ENCODE data around the gene DUSP15. TPM values are rescaled to one million over a fixed set of nuclear protein-coding genes. Genes with fewer than 3 reads are reported as not detected.

Gene DUSP15
- total and polyA plus RNA-seq, 4 donors = 1.6 to 4.7 (median 2.9) TPM

- Histone ChIP-seq H3K27me3 (ENCODE audit: control insufficient read depth in 3 of 3, insufficient read depth in 3 of 3, low read length in 2 of 3) (no peaks in the 10 kb centered on the region), H3K4me3 (no peak overlapping the region), H3K36me3 (ENCODE audit: control insufficient read depth in 4 of 4, insufficient read depth in 4 of 4, low read length in 4 of 4) (no peaks in the 10 kb centered on the region), H3K9me3 (ENCODE audit: control insufficient read depth in 4 of 4, insufficient read depth in 3 of 4, low read length in 3 of 4) (no peaks in the 10 kb centered on the region), H3K4me1 (ENCODE audit: control insufficient read depth in 5 of 5, insufficient read depth in 5 of 5, low read length in 5 of 5) (peaks cover 3 to 75% (median 20%) of the 10 kb centered on the region in 5 donors), H3K27ac (ENCODE audit: low read depth in 1 of 2, low read length in 1 of 2) (peak overlapping the region in 1 of 2 donors; percentile 34), H3K9ac (ENCODE audit: insufficient read depth in 1 of 2, low read length in 2 of 2) (no peak overlapping the region)
- DNase-seq (peak in 1 of 3 donors; percentile 35), ATAC-seq (ENCODE audit: insufficient read depth, low FRiP score) (no peak)
- TF ChIP-seq CTCF (IDR thresholded peaks at IDR 0.05; ENCODE audit: control extremely low read depth, extremely low read depth) = no peak
- WGBS, 2 donors = 74 to 77% methylated on average over 15 of the region's 15 CpGs
Measured at GRCh38 chr20:31840906-31841816, 29.2 kb downstream of the DUSP15 start.

- no peak overlapping the region for H3K9ac ChIP-seq (ENCODE audit: insufficient read depth in 1 of 2, low read length in 2 of 2)
- H3K27ac ChIP-seq (ENCODE audit: low read depth in 1 of 2, low read length in 1 of 2) = no peak overlapping the region
- no peaks in the 10 kb centered on the region for H3K9me3 ChIP-seq (ENCODE audit: control insufficient read depth in 4 of 4, insufficient read depth in 3 of 4, low read length in 3 of 4)
- 65 to 68% methylated on average over 5 of the region's 5 CpGs for WGBS, 2 donors
- no peak for ATAC-seq (ENCODE audit: insufficient read depth, low FRiP score)
- DNase-seq = no peak
- H3K27me3 ChIP-seq (ENCODE audit: control insufficient read depth in 3 of 3, insufficient read depth in 3 of 3, low read length in 2 of 3) = no peaks in the 10 kb centered on the region
- H3K4me3 ChIP-seq = no peak overlapping the region
- peaks cover 3 to 72% (median 16%) of the 10 kb centered on the region in 5 donors for H3K4me1 ChIP-seq (ENCODE audit: control insufficient read depth in 5 of 5, insufficient read depth in 5 of 5, low read length in 5 of 5)
- H3K36me3 ChIP-seq (ENCODE audit: control insufficient read depth in 4 of 4, insufficient read depth in 4 of 4, low read length in 4 of 4) = no peaks in the 10 kb centered on the region
- no peak for TF ChIP-seq CTCF (IDR thresholded peaks at IDR 0.05; ENCODE audit: control extremely low read depth, extremely low read depth)
Measured at GRCh38 chr20:31839782-31840487, 30.4 kb downstream of the DUSP15 start.

GRCh38 chr20:31838646-31839292 is 31.6 kb downstream of the DUSP15 start:
- Histone ChIP-seq H3K4me1 (ENCODE audit: control insufficient read depth in 5 of 5, insufficient read depth in 5 of 5, low read length in 5 of 5) (peaks cover 3 to 77% (median 16%) of the 10 kb centered on the region in 5 donors), H3K4me3 (no peak overlapping the region), H3K9ac (ENCODE audit: insufficient read depth in 1 of 2, low read length in 2 of 2) (no peak overlapping the region), H3K36me3 (ENCODE audit: control insufficient read depth in 4 of 4, insufficient read depth in 4 of 4, low read length in 4 of 4) (no peaks in the 10 kb centered on the region), H3K27me3 (ENCODE audit: control insufficient read depth in 3 of 3, insufficient read depth in 3 of 3, low read length in 2 of 3) (no peaks in the 10 kb centered on the region), H3K27ac (ENCODE audit: low read depth in 1 of 2, low read length in 1 of 2) (no peak overlapping the region), H3K9me3 (ENCODE audit: control insufficient read depth in 4 of 4, insufficient read depth in 3 of 4, low read length in 3 of 4) (no peaks in the 10 kb centered on the region)
- DNase-seq (peak; percentile 45 to 59 (median 53)), ATAC-seq (ENCODE audit: insufficient read depth, low FRiP score) (no peak)
- TF ChIP-seq CTCF (IDR thresholded peaks at IDR 0.05; ENCODE audit: control extremely low read depth, extremely low read depth) = no peak
- 54 to 61% methylated on average over 9 of the region's 9 CpGs for WGBS, 2 donors
